OCI-LY1 (cell line): ENCODE data around the gene MED14.

ENCODE experiments used
- EZH2 ChIP-seq: fragments of 200-600 bp; sonication (generic), shearing (Covaris generic); IDR thresholded peaks from 2 replicates; pipeline ENCODE4 v1.8.0; 2017; ENCODE audit warnings: borderline replicate concordance, mixed run types, mild to moderate bottlenecking, antibody characterized with exemption, low read length, moderate library complexity, mixed read lengths
- TF ChIP-seq, protein P1 (sequence below): fragments of 200-600 bp; sonication (generic), shearing (Covaris generic); IDR thresholded peaks from 2 replicates; pipeline ENCODE4 v1.5.1; 2017; ENCODE audit warnings: mild to moderate bottlenecking, antibody characterized with exemption, low read length, moderate library complexity, mixed read lengths

DNA sequence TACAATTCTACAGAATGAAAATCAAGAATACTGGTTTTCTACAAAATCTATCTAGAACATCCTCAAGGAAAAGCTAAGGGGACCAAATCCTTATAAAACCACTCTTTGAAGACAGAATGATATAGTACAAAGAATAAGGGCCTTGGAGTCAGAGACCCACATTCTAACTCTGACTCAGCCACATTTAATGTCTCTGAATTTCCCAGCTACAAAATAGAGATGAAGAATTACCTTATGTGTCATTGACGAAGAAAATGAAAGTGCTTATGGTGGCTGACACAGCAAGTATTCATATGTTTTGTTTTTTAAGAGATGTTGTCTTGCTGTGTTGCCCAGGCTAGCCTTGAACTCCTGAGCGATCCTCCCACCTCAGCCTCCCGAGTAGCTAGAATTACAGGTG is 52.1 kb downstream of the MED14 start:
- TF ChIP-seq, protein P1, sequence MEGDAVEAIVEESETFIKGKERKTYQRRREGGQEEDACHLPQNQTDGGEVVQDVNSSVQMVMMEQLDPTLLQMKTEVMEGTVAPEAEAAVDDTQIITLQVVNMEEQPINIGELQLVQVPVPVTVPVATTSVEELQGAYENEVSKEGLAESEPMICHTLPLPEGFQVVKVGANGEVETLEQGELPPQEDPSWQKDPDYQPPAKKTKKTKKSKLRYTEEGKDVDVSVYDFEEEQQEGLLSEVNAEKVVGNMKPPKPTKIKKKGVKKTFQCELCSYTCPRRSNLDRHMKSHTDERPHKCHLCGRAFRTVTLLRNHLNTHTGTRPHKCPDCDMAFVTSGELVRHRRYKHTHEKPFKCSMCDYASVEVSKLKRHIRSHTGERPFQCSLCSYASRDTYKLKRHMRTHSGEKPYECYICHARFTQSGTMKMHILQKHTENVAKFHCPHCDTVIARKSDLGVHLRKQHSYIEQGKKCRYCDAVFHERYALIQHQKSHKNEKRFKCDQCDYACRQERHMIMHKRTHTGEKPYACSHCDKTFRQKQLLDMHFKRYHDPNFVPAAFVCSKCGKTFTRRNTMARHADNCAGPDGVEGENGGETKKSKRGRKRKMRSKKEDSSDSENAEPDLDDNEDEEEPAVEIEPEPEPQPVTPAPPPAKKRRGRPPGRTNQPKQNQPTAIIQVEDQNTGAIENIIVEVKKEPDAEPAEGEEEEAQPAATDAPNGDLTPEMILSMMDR: no peak
- TF ChIP-seq EZH2: no peak
